Adipose tissue (tissue), 3 donors: Measurements from ENCODE around the gene ARMH3. TPM values are rescaled to one million over a fixed set of nuclear protein-coding genes. Genes with fewer than 3 reads are reported as not detected.

Experiments
- H3K27ac ChIP-seq: one replicate; pipeline ENCODE4 v1.5.1; 2013; ENCODE audit warnings: low read depth, low read length
- WGBS, 3 donors: extraction: QIAGEN DNeasy Blood & Tissue Kit; methylation state at CpG; one replicate each; pipeline ENCODE4 v1.1.7; 2013; 5-methylcytosine and 5-hydroxymethylcytosine counted together
- polyA plus RNA-seq, 3 donors: library from polyadenylated mRNA; stranded (reverse); fragments of 200-250 nt; gene quantifications; one replicate each; pipeline ENCODE4 v1.2.3, GENCODE V29; 2013
- donor health status: healthy with polysubstance abuse.
- donor health status: Bipolar disorder and iron deficiency.
- donor health status: healthy.

The ARMH3 gene
- polyA plus RNA-seq, 3 donors = 9.6 to 14.0 (median 10.0) TPM

- 50 to 69% (median 55%) methylated on average over 4 of the region's 4 CpGs for WGBS, 3 donors
- no peak overlapping the region for H3K27ac ChIP-seq
Measured at GRCh38 chr10:101851411-101852116, 204.4 kb downstream of the ARMH3 start.

- WGBS, 3 donors = 76 to 80% (median 77%) methylated on average over 3 of the region's 3 CpGs
- no peak overlapping the region for H3K27ac ChIP-seq
Measured at GRCh38 chr10:101850749-101851148, 205.2 kb downstream of the ARMH3 start.

GRCh38 chr10:101848894-101849351 is 207.1 kb downstream of the ARMH3 start:
- WGBS, 3 donors = 33 to 71% (median 36%) methylated on average over 3 of the region's 3 CpGs
- no peak overlapping the region for H3K27ac ChIP-seq

- H3K27ac ChIP-seq = no peak overlapping the region
- WGBS, 3 donors = 23 to 62% (median 24%) methylated on average over 4 of the region's 4 CpGs
Measured at GRCh38 chr10:101848408-101848807, 207.6 kb downstream of the ARMH3 start.

GRCh38 chr10:101845893-101846292 is 210.1 kb downstream of the ARMH3 start:
- no peak overlapping the region for H3K27ac ChIP-seq
- 77 to 87% (median 81%) methylated on average over 3 of the region's 3 CpGs for WGBS, 3 donors

- WGBS, 3 donors = 32 to 33% (median 32%) methylated on average over 43 to 57 of the region's 60 CpGs
- no peak within 1 kb of the TSS for H3K27ac ChIP-seq
Measured at GRCh38 chr10:101843032-101844021, 212.6 kb downstream of the ARMH3 start, which contains the start of gene KCNIP2. Gene KCNIP2 (minus strand): TSS chr10:101843800. CDS start chr10:101843568, 232 bp downstream.

GRCh38 chr10:101841826-101842225 is 214.1 kb downstream of the ARMH3 start:
- H3K27ac ChIP-seq = no peak overlapping the region

- no peak overlapping the region for H3K27ac ChIP-seq
- WGBS, 3 donors = 2 to 6% (median 3%) methylated on average over 39 to 46 of the region's 46 CpGs
Measured at GRCh38 chr10:101840741-101841453, 215.1 kb downstream of the ARMH3 start.

- no peak overlapping the region for H3K27ac ChIP-seq
- WGBS, 3 donors = 5 to 6% (median 6%) methylated on average over 18 to 19 of the region's 19 CpGs
Measured at GRCh38 chr10:101840102-101840684, 215.8 kb downstream of the ARMH3 start.

- 12 to 15% (median 14%) methylated on average over 32 to 36 of the region's 36 CpGs for whole genome bisulfite sequencing, 3 donors
- H3K27ac ChIP-seq = no peak overlapping the region
Measured at GRCh38 chr10:101839416-101840063, 216.4 kb downstream of the ARMH3 start.

- no peak overlapping the region for H3K27ac ChIP-seq
- 80 to 98% (median 88%) methylated on average over 1 of the region's 1 CpG for WGBS, 3 donors
Measured at GRCh38 chr10:101839002-101839401, 217.0 kb downstream of the ARMH3 start.

GRCh38 chr10:101838416-101838970 is 217.5 kb downstream of the ARMH3 start:
- WGBS, 3 donors = 74 to 85% (median 82%) methylated on average over 6 of the region's 6 CpGs
- no peak overlapping the region for H3K27ac ChIP-seq

GRCh38 chr10:101837748-101838147 is 218.2 kb downstream of the ARMH3 start:
- WGBS, 3 donors = 68 to 86% (median 86%) methylated on average over 2 of the region's 2 CpGs
- no peak overlapping the region for H3K27ac ChIP-seq

- WGBS, 3 donors = 73 to 90% (median 74%) methylated on average over 4 of the region's 4 CpGs
- no peak overlapping the region for H3K27ac ChIP-seq
Measured at GRCh38 chr10:101835362-101835761, 220.6 kb downstream of the ARMH3 start.

GRCh38 chr10:101834341-101834740 is 221.6 kb downstream of the ARMH3 start:
- WGBS, 3 donors = 36 to 63% (median 37%) methylated on average over 8 of the region's 8 CpGs
- no peak overlapping the region for H3K27ac ChIP-seq

- WGBS, 3 donors = 84 to 94% (median 89%) methylated on average over 1 of the region's 1 CpG
Measured at GRCh38 chr10:101833466-101833865, 222.5 kb downstream of the ARMH3 start.

GRCh38 chr10:101832325-101832771 is 223.6 kb downstream of the ARMH3 start:
- 49 to 61% (median 57%) methylated on average over 4 of the region's 4 CpGs for WGBS, 3 donors
- H3K27ac ChIP-seq = no peak overlapping the region

More at GRCh38 chr10:101833466-101833865, 222.5 kb downstream of the ARMH3 start:
- no peak overlapping the region for H3K27ac ChIP-seq
